Panc1 (cell line): ENCODE results near the gene STARD4. TPM values are rescaled to one million over a fixed set of nuclear protein-coding genes. Genes with fewer than 3 reads are reported as not detected.

Source experiments
- ATAC-seq: fragments of 200-7000 bp; cut with Tn5 transposase; 2 replicates; pipeline ENCODE4 v1.9.1; 2020; ENCODE audit warnings: mild to moderate bottlenecking, moderate library complexity
- BruUV-seq: library from RNA; stranded (reverse); fragments of 400-500 nt; replicated peaks from 2 replicates; lab custom pipeline; 2021; lab: Mats Ljungman, UMichigan
- CTCF ChIA-PET: fragments of 300-600 bp; sonication (Branson Sonifier 250); formaldehyde crosslinking; loops from one replicate; lab custom pipeline; 2022; ENCODE audit warnings: antibody characterized with exemption; lab: Charles Lee
- POLR2A ChIA-PET: fragments of 300-600 bp; sonication (Branson Sonifier 250); formaldehyde crosslinking; loops from one replicate; lab custom pipeline; 2022; ENCODE audit warnings: antibody characterized with exemption; lab: Charles Lee
- DNase-seq: peaks from one replicate; pipeline ENCODE4 v3.0.0-alpha.2; 2010; ENCODE audit warnings: low read depth, low spot score
- H3K27ac ChIP-seq: 2 replicates; pipeline ENCODE4 v1.5.1; 2011; ENCODE audit warnings: mild to moderate bottlenecking, low read length, inconsistent platforms
- H3K27me3 ChIP-seq: fragments of 200-500 bp; sonication (Bioruptor generic); 2 replicates; pipeline ENCODE4 v1.6.0; 2014; ENCODE audit warnings: low read length, inconsistent platforms; ENCODE audit not compliant: control insufficient read depth, insufficient read depth
- H3K36me3 ChIP-seq: fragments of 200-500 bp; sonication (Bioruptor generic); 2 replicates; pipeline ENCODE4 v1.5.1; 2014; ENCODE audit warnings: inconsistent platforms, mild to moderate bottlenecking, low read length, moderate library complexity; ENCODE audit not compliant: control insufficient read depth, insufficient read depth
- H3K4me1 ChIP-seq: 2 replicates; pipeline ENCODE4 v1.5.1; 2011; ENCODE audit warnings: inconsistent platforms, mild to moderate bottlenecking, low read length, moderate library complexity; ENCODE audit not compliant: control insufficient read depth, insufficient read depth
- H3K4me3 ChIP-seq, 2 experiments: 2 replicates each; pipeline ENCODE4 v1.5.1; 2011 to 2012; ENCODE audit warnings: low read depth in 2 of 2, low read length in 2 of 2, mild to moderate bottlenecking in 2 of 2, inconsistent platforms in 1 of 2, moderate library complexity in 1 of 2
- H3K9me3 ChIP-seq: fragments of 200-500 bp; sonication (Bioruptor generic); 2 replicates; pipeline ENCODE4 v1.5.1; 2014; ENCODE audit warnings: low read depth, mild to moderate bottlenecking, inconsistent platforms, low read length, moderate library complexity; ENCODE audit not compliant: control insufficient read depth, insufficient read depth
- CTCF ChIP-seq: fragments of 450-650 bp; IDR thresholded peaks from 2 replicates; pipeline ENCODE4 v1.5.1; 2017; ENCODE audit warnings: mild to moderate bottlenecking
- POLR2AphosphoS5 ChIP-seq: IDR thresholded peaks from 2 replicates; pipeline ENCODE4 v1.6.1; 2012; ENCODE audit warnings: mild to moderate bottlenecking, low read depth, low read length, moderate library complexity
- SIN3A ChIP-seq: IDR thresholded peaks from 2 replicates; pipeline ENCODE4 v1.6.1; 2012; ENCODE audit warnings: low read depth, mild to moderate bottlenecking, low read length, moderate library complexity, borderline replicate concordance; ENCODE audit not compliant: insufficient read depth
- TCF7L2 ChIP-seq: IDR thresholded peaks from 2 replicates; pipeline ENCODE4 v1.6.1; 2011; ENCODE audit warnings: mild to moderate bottlenecking, low read depth, low read length, inconsistent platforms
- in situ Hi-C: cut with HindIII; loops from 2 replicates; pipeline ENCODE4 v1.10.0; 2016; ENCODE audit warnings: low sequenced_read_pairs, low pct_unique_long_range_greater_than_20kb
- intact Hi-C: fragments of 100-400 bp; cut with micrococcal nuclease; formaldehyde crosslinking; loops from one replicate; pipeline ENCODE4 v1.10.0; 2022; ENCODE audit not compliant: unreplicated experiment
- total RNA-seq: library from RNA; stranded (reverse); gene quantifications from one replicate; pipeline ENCODE4 v1.2.1, GENCODE V29; 2021; ENCODE audit not compliant: unreplicated experiment
- TF ChIP-seq, protein P1 (sequence below), 2 experiments: IDR thresholded peaks; 2 replicates each; pipeline ENCODE4 v1.6.1; 2011 to 2012; ENCODE audit warnings: low read depth in 2 of 2, control low read depth in 1 of 2, low read length in 1 of 2, mild to moderate bottlenecking in 1 of 2, moderate library complexity in 1 of 2; ENCODE audit not compliant: insufficient read depth in 1 of 2

STARD4 gene
- total RNA-seq, 1 experiment from 2014 or later, result 26.0 TPM

- no peaks in the 10 kb centered on the region for H3K36me3 ChIP-seq
- H3K4me1 ChIP-seq, result no peaks in the 10 kb centered on the region
- no peaks in the 10 kb centered on the region for H3K9me3 ChIP-seq
- ATAC-seq, result no peak
- intact Hi-C loops (no loop called here), in situ Hi-C loops (no loop called here)
- DNase-seq, result no peak
- no peaks in the 10 kb centered on the region for H3K27me3 ChIP-seq
- ChIA-PET POLR2A (no interaction called here), CTCF (interaction anchor here (0.7 kb wide), 1 partner anchor 863 kb away, joined by 3 read pairs; no protein-coding TSS in a partner anchor)
- no TSS peak for BruUV-seq
- no peak overlapping the region for H3K27ac ChIP-seq
- no peak overlapping the region for H3K4me3 ChIP-seq
- no peak for TF ChIP-seq SIN3A
- no peak for TF ChIP-seq CTCF
- no peak for TF ChIP-seq TCF7L2
- TF ChIP-seq POLR2AphosphoS5, result no peak
- TF ChIP-seq, protein P1, sequence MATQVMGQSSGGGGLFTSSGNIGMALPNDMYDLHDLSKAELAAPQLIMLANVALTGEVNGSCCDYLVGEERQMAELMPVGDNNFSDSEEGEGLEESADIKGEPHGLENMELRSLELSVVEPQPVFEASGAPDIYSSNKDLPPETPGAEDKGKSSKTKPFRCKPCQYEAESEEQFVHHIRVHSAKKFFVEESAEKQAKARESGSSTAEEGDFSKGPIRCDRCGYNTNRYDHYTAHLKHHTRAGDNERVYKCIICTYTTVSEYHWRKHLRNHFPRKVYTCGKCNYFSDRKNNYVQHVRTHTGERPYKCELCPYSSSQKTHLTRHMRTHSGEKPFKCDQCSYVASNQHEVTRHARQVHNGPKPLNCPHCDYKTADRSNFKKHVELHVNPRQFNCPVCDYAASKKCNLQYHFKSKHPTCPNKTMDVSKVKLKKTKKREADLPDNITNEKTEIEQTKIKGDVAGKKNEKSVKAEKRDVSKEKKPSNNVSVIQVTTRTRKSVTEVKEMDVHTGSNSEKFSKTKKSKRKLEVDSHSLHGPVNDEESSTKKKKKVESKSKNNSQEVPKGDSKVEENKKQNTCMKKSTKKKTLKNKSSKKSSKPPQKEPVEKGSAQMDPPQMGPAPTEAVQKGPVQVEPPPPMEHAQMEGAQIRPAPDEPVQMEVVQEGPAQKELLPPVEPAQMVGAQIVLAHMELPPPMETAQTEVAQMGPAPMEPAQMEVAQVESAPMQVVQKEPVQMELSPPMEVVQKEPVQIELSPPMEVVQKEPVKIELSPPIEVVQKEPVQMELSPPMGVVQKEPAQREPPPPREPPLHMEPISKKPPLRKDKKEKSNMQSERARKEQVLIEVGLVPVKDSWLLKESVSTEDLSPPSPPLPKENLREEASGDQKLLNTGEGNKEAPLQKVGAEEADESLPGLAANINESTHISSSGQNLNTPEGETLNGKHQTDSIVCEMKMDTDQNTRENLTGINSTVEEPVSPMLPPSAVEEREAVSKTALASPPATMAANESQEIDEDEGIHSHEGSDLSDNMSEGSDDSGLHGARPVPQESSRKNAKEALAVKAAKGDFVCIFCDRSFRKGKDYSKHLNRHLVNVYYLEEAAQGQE (IDR thresholded peaks at IDR 0.05; ENCODE audit: insufficient read depth in 1 of 2, low read depth in 2 of 2, low read length in 1 of 2), result no peak
Measured at GRCh38 chr5:111557686-111558085, 45.4 kb upstream of the STARD4 start.

DNA sequence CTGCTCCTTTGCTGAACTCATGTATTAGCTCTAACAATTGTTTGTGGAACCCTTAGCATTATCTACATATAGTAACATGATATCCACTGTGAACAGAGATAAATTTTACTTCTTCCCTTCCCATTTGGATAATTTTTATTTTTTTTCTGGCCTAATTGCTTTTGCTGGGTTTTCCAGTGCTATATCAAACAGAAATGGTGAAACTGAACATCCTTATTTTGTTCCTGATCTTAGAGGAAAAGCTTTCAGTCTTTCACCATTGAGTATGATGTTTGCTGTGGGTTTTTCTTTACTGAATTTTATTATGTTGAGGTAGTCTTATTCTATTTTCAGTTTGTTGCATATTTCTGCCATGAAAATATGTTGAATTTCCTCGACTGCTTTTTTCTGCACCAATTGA is 44.8 kb upstream of the STARD4 start:
- H3K27me3 ChIP-seq, result no peaks in the 10 kb centered on the region
- no peak for TF ChIP-seq POLR2AphosphoS5
- TF ChIP-seq, protein P1 (IDR thresholded peaks at IDR 0.05; ENCODE audit: insufficient read depth in 1 of 2, low read depth in 2 of 2, low read length in 1 of 2), result no peak
- TF ChIP-seq SIN3A, result no peak
- no peak for TF ChIP-seq TCF7L2
- TF ChIP-seq CTCF, result no peak
- POLR2A ChIA-PET, result no interaction called here
- H3K4me3 ChIP-seq, result no peak overlapping the region
- no peaks in the 10 kb centered on the region for H3K36me3 ChIP-seq
- H3K9me3 ChIP-seq, result no peaks in the 10 kb centered on the region
- intact Hi-C loops, result no loop called here
- no TSS peak for BruUV-seq
- no peak for DNase-seq
- no peak overlapping the region for H3K27ac ChIP-seq
- in situ Hi-C loops, result no loop called here
- H3K4me1 ChIP-seq, result no peaks in the 10 kb centered on the region
- ATAC-seq, result no peak
- CTCF ChIA-PET, result interaction anchor here (0.7 kb wide), 1 partner anchor 864 kb away, joined by 3 read pairs; no protein-coding TSS in a partner anchor
